K562 (cell line): ENCODE data around the gene HS3ST5. TPM values are rescaled to one million over a fixed set of nuclear protein-coding genes. Genes with fewer than 3 reads are reported as not detected.

Experiments
- ATAC-seq: fragments of 200-7000 bp; cut with Tn5 transposase; 3 replicates; pipeline ENCODE4 v1.9.1; 2020; ENCODE audit warnings: moderate library complexity
- BruUV-seq: library from RNA; stranded (reverse); fragments of 400-500 nt; replicated peaks from 2 replicates; lab custom pipeline; 2021; lab: Mats Ljungman, UMichigan
- CTCF ChIA-PET: fragments of 300-600 bp; formaldehyde crosslinking; extraction: SDS; loops from one replicate; lab custom pipeline; 2021; ENCODE audit warnings: low intra/inter-chr PET ratio; lab: Yijun Ruan, JAX
- POLR2A ChIA-PET: fragments of 300-600, 350-650 bp; sonication (Branson Sonifier 250); formaldehyde crosslinking; extraction: SDS; loops from one replicate; lab custom pipeline; 2021; ENCODE audit warnings: antibody characterized with exemption, inconsistent platforms; lab: Yijun Ruan, JAX
- DNase-seq, 4 experiments: peaks; one replicate each; pipeline versions ENCODE4 v3.0.0 to v3.0.0-alpha.2; 2011 to 2018; ENCODE audit warnings: low spot score in 3 of 4, mixed read lengths in 3 of 4; ENCODE audit errors: extremely low read depth in 1 of 4
- FAIRE-seq: peaks from 2 replicates; lab custom pipeline; 2011; peaks lifted over from hg19 to GRCh38; lab: Jason Lieb, UNC
- H2AFZ ChIP-seq: 2 replicates; pipeline ENCODE4 v1.6.0; 2011; ENCODE audit warnings: low read depth, low read length, control low read depth, inconsistent platforms
- H3K27ac ChIP-seq: fragments of 200-600 bp; 3 replicates; pipeline ENCODE4 v1.8.0; 2011; ENCODE audit warnings: low read depth, mild to moderate bottlenecking, control low read depth, inconsistent platforms, low read length, moderate library complexity, mixed read lengths; ENCODE audit errors: extremely low read depth
- H3K27me3 ChIP-seq, 2 experiments: fragments of 300-600 bp in 1 of 2; 2 replicates in 1 of 2; 3 replicates in 1 of 2; pipeline versions ENCODE4 v1.6.0 to v1.8.0; 2011; ENCODE audit warnings: inconsistent platforms in 2 of 2, low read length in 2 of 2, mild to moderate bottlenecking in 1 of 2, mixed read lengths in 1 of 2, moderate library complexity in 1 of 2; ENCODE audit not compliant: control insufficient read depth in 2 of 2, insufficient read depth in 2 of 2
- H3K36me3 ChIP-seq: fragments of 300-600 bp; 3 replicates; pipeline ENCODE4 v1.8.0; 2011; ENCODE audit warnings: mild to moderate bottlenecking, low read length, inconsistent platforms; ENCODE audit not compliant: control insufficient read depth, insufficient read depth
- H3K4me1 ChIP-seq, 2 experiments: fragments of 200-600 bp in 1 of 2; replicated peaks in 1 of 2; 2 replicates in 1 of 2; 3 replicates in 1 of 2; pipeline versions ENCODE4 v1.5.1 to v1.8.0; 2011; ENCODE audit warnings: inconsistent platforms in 2 of 2, low read length in 2 of 2, mild to moderate bottlenecking in 1 of 2, mixed read lengths in 1 of 2, moderate library complexity in 1 of 2; ENCODE audit not compliant: control insufficient read depth in 2 of 2, insufficient read depth in 2 of 2
- H3K4me2 ChIP-seq: 2 replicates; pipeline ENCODE4 v1.6.1; 2011; ENCODE audit warnings: low read length, control low read depth, inconsistent platforms, mixed read lengths; ENCODE audit not compliant: insufficient read depth
- H3K4me3 ChIP-seq: fragments of 200-600 bp; sonication (generic), shearing (Covaris generic); 2 replicates; pipeline ENCODE4 v1.5.1; 2016; ENCODE audit warnings: control low read depth, inconsistent platforms
- H3K79me2 ChIP-seq: fragments of 200-600 bp; 3 replicates; pipeline ENCODE4 v1.8.0; 2011; ENCODE audit warnings: low read length, inconsistent platforms; ENCODE audit not compliant: control insufficient read depth, insufficient read depth
- H3K9ac ChIP-seq, 2 experiments: 2 replicates each; pipeline versions ENCODE4 v1.6.0 to v1.6.1; 2011; ENCODE audit warnings: low read depth in 2 of 2, low read length in 2 of 2, control low read depth in 1 of 2, inconsistent platforms in 1 of 2, mild to moderate bottlenecking in 1 of 2, mixed read lengths in 1 of 2; ENCODE audit not compliant: insufficient read depth in 1 of 2
- H3K9me1 ChIP-seq: one replicate; pipeline ENCODE4 v1.6.0; 2011; ENCODE audit warnings: inconsistent platforms, mild to moderate bottlenecking, low read length, moderate library complexity; ENCODE audit not compliant: control insufficient read depth, insufficient read depth
- H3K9me3 ChIP-seq: replicated peaks from 2 replicates; pipeline ENCODE4 v1.5.1; 2011; ENCODE audit warnings: low read depth, low read length, inconsistent platforms; ENCODE audit not compliant: control insufficient read depth, insufficient read depth
- H4K20me1 ChIP-seq: replicated peaks from 2 replicates; pipeline ENCODE4 v1.6.1; 2011; ENCODE audit warnings: low read length, inconsistent platforms, mixed read lengths; ENCODE audit not compliant: control insufficient read depth, insufficient read depth
- ARHGAP35 ChIP-seq: fragments of 450-650 bp; IDR thresholded peaks from 2 replicates; pipeline ENCODE4 v1.6.1; 2018; ENCODE audit not compliant: partially characterized antibody
- CGGBP1 ChIP-seq: fragments of 250-450 bp; sonication (Bioruptor Pico); IDR thresholded peaks from 2 replicates; pipeline ENCODE4 v1.9.0; 2021; ENCODE audit warnings: mild to moderate bottlenecking
- ILK ChIP-seq: fragments of 450-650 bp; IDR thresholded peaks from 2 replicates; pipeline ENCODE4 v1.6.1; 2016; ENCODE audit warnings: missing genetic modification characterization, low read depth, mild to moderate bottlenecking, missing compliant biosample characterization, moderate library complexity, borderline replicate concordance
- PKNOX1 ChIP-seq: fragments of 450-650 bp; IDR thresholded peaks from 2 replicates; pipeline ENCODE4 v1.6.1; 2016
- POLR2H ChIP-seq: IDR thresholded peaks from 2 replicates; pipeline ENCODE4 v1.6.1; 2016; ENCODE audit warnings: missing genetic modification characterization, low read depth, mild to moderate bottlenecking, control low read depth, missing compliant biosample characterization, moderate library complexity
- SREBF2 ChIP-seq: sonication (generic); formaldehyde crosslinking; IDR thresholded peaks from 2 replicates; pipeline ENCODE4 v1.4.0; 2020; ENCODE audit warnings: mild to moderate bottlenecking, missing genetic modification reagents
- WHSC1 ChIP-seq: IDR thresholded peaks from one replicate; pipeline ENCODE4 v1.6.1; 2012; ENCODE audit warnings: low read length, control low read depth, inconsistent platforms
- ZNF175 ChIP-seq: fragments of 200-800 bp; sonication (Bioruptor generic); IDR thresholded peaks from 2 replicates; pipeline ENCODE4 v1.6.1; 2016; ENCODE audit warnings: low read depth, mild to moderate bottlenecking, missing genetic modification characterization, missing compliant biosample characterization
- ZNF354B ChIP-seq: fragments of 250-450 bp; sonication (Bioruptor Pico); IDR thresholded peaks from 2 replicates; pipeline ENCODE4 v1.4.0; 2020
- ZNF77 ChIP-seq: fragments of 250-450 bp; sonication (Bioruptor Pico); IDR thresholded peaks from 2 replicates; pipeline ENCODE4 v1.5.0; 2020
- ZNF830 ChIP-seq: fragments of 250-450 bp; sonication (Bioruptor Pico); IDR thresholded peaks from 2 replicates; pipeline ENCODE4 v1.5.0; 2021; ENCODE audit warnings: mild to moderate bottlenecking
- WGBS: fragments of 100-300 bp; shearing (Covaris generic); methylation state at CpG from one replicate; pipeline ENCODE4 v1.1.6; 2016; ENCODE audit warnings: low coverage, mixed read lengths; ENCODE audit not compliant: insufficient coverage; ENCODE audit errors: missing lambda C conversion rate; 5-methylcytosine and 5-hydroxymethylcytosine counted together
- in situ Hi-C: fragments of 300-500 bp; cut with MboI; formaldehyde crosslinking; loops from 4 replicates; pipeline ENCODE4 v1.15.0; 2018; ENCODE audit warnings: inconsistent platforms, mixed read lengths
- intact Hi-C: fragments of 100-400 bp; cut with micrococcal nuclease; formaldehyde crosslinking; loops from 2 replicates; pipeline ENCODE4 v1.14.2; 2022
- polyA plus RNA-seq, 8 experiments: library from polyadenylated mRNA; depleted of rRNA in 4 of 8; stranded (reverse) in 5 of 8; unstranded in 3 of 8; fragments of >200 nt; fragmentation: Nextera tagmentation in 2 of 8; fragmentation: Illumina TruSeq in 1 of 8; extraction: Ambion mirVana in 2 of 8; extraction: Trizol in 1 of 8; gene quantifications; 2 replicates each; pipeline versions ENCODE4 v1.2.1 to v1.2.3, GENCODE V29; 2011 to 2014; ENCODE audit warnings: inconsistent platforms in 1 of 8, missing spikeins in 1 of 8
- total RNA-seq, 7 experiments: library from RNA; depleted of rRNA in 6 of 7; stranded (reverse); fragments of >200 nt in 6 of 7; fragmentation: Illumina TruSeq in 2 of 7; extraction: Trizol in 2 of 7; gene quantifications; 2 replicates each; pipeline versions ENCODE4 v1.2.1 to v1.2.3, GENCODE V29; 2011 to 2021; ENCODE audit warnings: low replicate concordance in 1 of 7

Gene HS3ST5
- total and polyA plus RNA-seq, 9 of the 15 experiments (the other 6 are each of a cell fraction or from before 2014, with no cell fraction given): not detected

DNA sequence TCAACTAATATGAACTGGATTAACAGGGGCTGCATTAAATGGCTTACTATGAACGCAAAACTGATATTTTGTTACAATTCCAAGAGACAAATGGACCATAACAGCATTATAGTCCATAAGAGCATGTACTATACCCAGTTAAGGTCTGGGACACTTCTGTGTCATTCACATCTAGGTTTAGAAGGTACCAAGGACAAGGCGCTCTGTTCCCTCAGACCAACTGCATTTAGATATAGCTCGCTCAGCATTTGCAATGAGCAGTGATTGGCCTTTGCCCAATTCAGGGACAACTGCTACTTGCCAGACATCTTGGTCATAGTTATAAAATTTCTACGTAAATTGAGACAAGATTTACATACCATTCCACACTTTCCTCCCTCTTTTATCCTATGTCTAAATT, 132.4 kb downstream of the HS3ST5 start:
- Histone ChIP-seq H4K20me1 (no peaks in the 10 kb centered on the region), H3K9me3 (no peaks in the 10 kb centered on the region), H3K4me2 (no peak overlapping the region), H2AFZ (no peak overlapping the region), H3K79me2 (no peaks in the 10 kb centered on the region), H3K9ac (no peak overlapping the region), H3K9me1 (no peaks in the 10 kb centered on the region), H3K36me3 (no peaks in the 10 kb centered on the region), H3K4me3 (no peak overlapping the region), H3K27me3 (no peaks in the 10 kb centered on the region), H3K27ac (no peak overlapping the region), H3K4me1 (no peaks in the 10 kb centered on the region)
- in situ Hi-C loops (no loop called here), intact Hi-C loops (no loop called here)
- ATAC-seq: no peak
- 2% methylated on average over 4 of the region's 4 CpGs for WGBS
- TF ChIP-seq POLR2H (tag) (no peak), ZNF77 (CRISPR knock-in tag) (no peak), SREBF2 (no peak), ZNF830 (CRISPR knock-in tag) (no peak), WHSC1 (no peak), ILK (tag) (no peak), ARHGAP35 (no peak), PKNOX1 (no peak), ZNF175 (CRISPR knock-in tag) (no peak), ZNF354B (no peak), CGGBP1 (no peak)
- no peak for DNase-seq
- ChIA-PET CTCF (no interaction called here), POLR2A (no interaction called here)
- FAIRE-seq: no peak
- BruUV-seq: no TSS peak
